Measurements from ENCODE around the gene IPO8.

The IPO8 gene

DNA sequence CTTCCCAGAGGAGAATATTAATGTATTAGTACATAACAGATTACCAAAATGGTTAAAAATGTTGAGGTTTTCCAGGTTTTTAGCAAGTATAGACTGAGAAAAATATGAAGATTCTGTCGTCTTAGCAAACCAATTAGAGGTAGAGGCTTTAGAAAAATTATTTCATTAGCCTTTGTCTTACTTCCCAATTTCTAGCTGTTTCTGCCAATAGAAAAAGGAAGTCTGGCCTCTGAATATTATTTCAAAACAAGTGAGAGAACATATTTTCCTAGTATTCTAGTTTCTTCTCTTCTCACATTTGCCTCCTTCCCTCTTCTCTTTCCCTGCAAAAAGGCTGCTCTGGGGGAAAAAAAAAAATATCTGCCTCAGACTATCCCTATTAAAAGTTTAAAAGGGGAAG lies 16.4 kb downstream of the IPO8 start:
- Histone ChIP-seq H3K4me3 (ENCODE audit: low read depth in 1 of 2, low read length in 2 of 2) (no peak overlapping the region), H3K9ac (ENCODE audit: low read length) (no peak overlapping the region), H3K9me3 (ENCODE audit: low read length) (no peaks in the 10 kb centered on the region), H3K27ac (ENCODE audit: low read depth, low read length) (no peak overlapping the region), H3K4me1 (ENCODE audit: insufficient read depth, low read length) (no peaks in the 10 kb centered on the region), H3K27me3 (ENCODE audit: control insufficient read depth in 1 of 2, insufficient read depth in 2 of 2, low read length in 2 of 2) (no peaks in the 10 kb centered on the region), H3K36me3 (ENCODE audit: insufficient read depth, low read length) (peaks cover 54% of the 10 kb centered on the region)

GRCh38 chr12:30678221-30678620 lies 17.4 kb downstream of the IPO8 start:
- Histone ChIP-seq H3K9ac (ENCODE audit: low read length) (no peak overlapping the region), H3K27me3 (ENCODE audit: control insufficient read depth in 1 of 2, insufficient read depth in 2 of 2, low read length in 2 of 2) (no peaks in the 10 kb centered on the region), H3K27ac (ENCODE audit: low read depth, low read length) (no peak overlapping the region), H3K9me3 (ENCODE audit: low read length) (no peaks in the 10 kb centered on the region), H3K4me1 (ENCODE audit: insufficient read depth, low read length) (no peaks in the 10 kb centered on the region), H3K4me3 (ENCODE audit: low read depth in 1 of 2, low read length in 2 of 2) (no peak overlapping the region), H3K36me3 (ENCODE audit: insufficient read depth, low read length) (peaks cover 53% of the 10 kb centered on the region)

DNA sequence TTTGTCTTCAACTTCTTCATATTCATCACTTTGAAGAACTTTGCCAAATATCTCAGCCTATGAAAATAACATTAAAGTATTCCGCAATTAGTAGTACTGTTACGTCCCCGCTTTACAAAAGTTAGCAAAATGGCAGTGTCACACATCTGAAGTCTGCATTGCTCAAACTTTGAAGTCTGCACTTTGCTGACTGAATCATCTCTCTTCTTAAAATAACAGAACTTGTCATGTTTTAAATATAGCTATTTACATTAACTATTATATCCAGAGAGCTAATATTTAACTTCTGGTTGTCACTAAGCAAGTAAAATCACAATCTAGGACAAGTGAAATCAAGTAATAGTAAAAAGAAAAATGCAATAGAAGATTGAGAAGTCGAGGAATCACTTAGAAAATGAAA lies 34.5 kb downstream of the IPO8 start:
- Histone ChIP-seq H3K9me3 (ENCODE audit: low read length) (no peaks in the 10 kb centered on the region), H3K27me3 (ENCODE audit: control insufficient read depth in 1 of 2, insufficient read depth in 2 of 2, low read length in 2 of 2) (no peaks in the 10 kb centered on the region), H3K9ac (ENCODE audit: low read length) (no peak overlapping the region), H3K4me1 (ENCODE audit: insufficient read depth, low read length) (no peaks in the 10 kb centered on the region), H3K27ac (ENCODE audit: low read depth, low read length) (no peak overlapping the region), H3K36me3 (ENCODE audit: insufficient read depth, low read length) (peaks cover 45% of the 10 kb centered on the region), H3K4me3 (ENCODE audit: low read depth in 1 of 2, low read length in 2 of 2) (no peak overlapping the region)

DNA sequence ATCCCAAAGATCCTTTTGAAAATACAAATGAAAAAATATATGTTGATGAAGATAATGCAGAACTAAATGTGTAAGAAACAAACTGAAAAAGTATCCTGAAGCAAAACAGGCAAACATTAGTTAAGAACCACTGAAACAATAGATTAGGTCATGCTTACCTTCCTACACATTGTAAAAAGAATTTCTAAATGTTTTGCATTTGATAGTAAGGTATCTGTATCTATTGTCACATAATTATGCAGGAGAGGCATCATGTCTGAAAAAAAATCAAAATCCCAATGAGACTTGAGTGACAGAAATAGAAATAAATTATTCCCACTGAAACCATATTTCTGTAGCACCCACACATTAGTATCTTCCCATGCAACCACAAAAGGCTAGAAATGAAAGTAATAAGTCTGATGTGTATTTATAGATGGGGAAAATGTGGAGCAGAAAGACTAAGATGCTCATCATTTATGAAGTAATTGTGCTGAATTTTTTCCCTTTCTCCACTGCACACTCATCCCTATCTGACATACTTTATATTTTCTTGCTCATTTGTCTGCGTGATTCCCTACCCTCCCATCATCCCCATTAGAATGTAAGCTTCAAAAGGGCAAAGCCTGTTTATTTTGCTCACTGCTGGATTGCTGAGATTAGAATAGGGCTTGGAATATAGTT lies 43.5 kb downstream of the IPO8 start:
- Histone ChIP-seq H3K4me3 (ENCODE audit: low read depth in 1 of 2, low read length in 2 of 2) (no peak overlapping the region), H3K9ac (ENCODE audit: low read length) (no peak overlapping the region), H3K27me3 (ENCODE audit: control insufficient read depth in 1 of 2, insufficient read depth in 2 of 2, low read length in 2 of 2) (no peaks in the 10 kb centered on the region), H3K27ac (ENCODE audit: low read depth, low read length) (no peak overlapping the region), H3K4me1 (ENCODE audit: insufficient read depth, low read length) (no peaks in the 10 kb centered on the region), H3K9me3 (ENCODE audit: low read length) (no peaks in the 10 kb centered on the region), H3K36me3 (ENCODE audit: insufficient read depth, low read length) (peaks cover 5% of the 10 kb centered on the region)

DNA sequence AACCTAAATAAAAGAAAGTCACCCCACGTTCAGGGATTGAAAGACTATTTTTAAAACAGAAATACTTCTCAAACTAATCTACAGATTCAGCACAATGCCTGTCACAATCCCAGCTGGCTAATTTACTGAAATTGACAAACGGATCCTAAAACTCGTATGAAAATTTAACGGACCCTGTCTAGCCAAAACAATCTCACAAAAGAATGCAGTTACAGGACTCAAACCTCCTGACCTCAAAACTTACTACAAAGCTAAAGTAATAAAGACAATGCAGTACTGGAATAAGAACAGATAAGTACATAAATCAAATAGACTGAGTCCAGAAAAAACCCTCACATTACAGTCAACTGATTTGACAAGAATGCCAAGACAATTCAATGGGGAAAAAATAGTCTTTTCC lies 48.8 kb downstream of the IPO8 start:
- Histone ChIP-seq H3K27me3 (ENCODE audit: control insufficient read depth in 1 of 2, insufficient read depth in 2 of 2, low read length in 2 of 2) (no peaks in the 10 kb centered on the region), H3K4me1 (ENCODE audit: insufficient read depth, low read length) (no peaks in the 10 kb centered on the region), H3K36me3 (ENCODE audit: insufficient read depth, low read length) (peaks cover 10% of the 10 kb centered on the region), H3K4me3 (ENCODE audit: low read depth in 1 of 2, low read length in 2 of 2) (no peak overlapping the region), H3K27ac (ENCODE audit: low read depth, low read length) (no peak overlapping the region), H3K9ac (ENCODE audit: low read length) (no peak overlapping the region), H3K9me3 (ENCODE audit: low read length) (no peaks in the 10 kb centered on the region)

- no peaks in the 10 kb centered on the region for H3K9me3 ChIP-seq (ENCODE audit: low read length)
- no peak overlapping the region for H3K27ac ChIP-seq (ENCODE audit: low read depth, low read length)
- no peaks in the 10 kb centered on the region for H3K27me3 ChIP-seq (ENCODE audit: control insufficient read depth in 1 of 2, insufficient read depth in 2 of 2, low read length in 2 of 2)
- H3K9ac ChIP-seq (ENCODE audit: low read length): no peak overlapping the region
- H3K4me1 ChIP-seq (ENCODE audit: insufficient read depth, low read length): no peaks in the 10 kb centered on the region
- H3K36me3 ChIP-seq (ENCODE audit: insufficient read depth, low read length): peaks cover 15% of the 10 kb centered on the region
- no peak overlapping the region for H3K4me3 ChIP-seq (ENCODE audit: low read depth in 1 of 2, low read length in 2 of 2)
Measured at GRCh38 chr12:30643366-30643765, 52.3 kb downstream of the IPO8 start.

DNA sequence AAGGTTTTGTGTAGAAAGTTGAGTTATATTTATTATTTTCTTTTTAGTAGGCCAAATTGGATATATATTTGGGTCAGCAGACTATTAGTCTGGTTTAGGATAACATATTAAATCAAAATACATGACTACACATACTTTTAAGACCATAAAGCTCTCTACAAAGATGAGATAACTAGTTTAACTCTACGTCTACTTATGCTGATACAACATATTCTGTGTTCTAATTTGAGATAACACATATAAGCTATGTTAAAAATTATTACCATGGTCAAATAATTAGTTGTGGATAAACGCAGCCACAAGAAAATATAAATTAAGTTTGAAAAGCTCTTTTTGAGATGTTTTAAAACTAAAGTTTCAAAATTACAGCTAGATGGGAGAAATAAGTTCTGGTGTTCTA lies 55.3 kb downstream of the IPO8 start:
- Histone ChIP-seq H3K27ac (ENCODE audit: low read depth, low read length) (no peak overlapping the region), H3K4me1 (ENCODE audit: insufficient read depth, low read length) (no peaks in the 10 kb centered on the region), H3K36me3 (ENCODE audit: insufficient read depth, low read length) (peaks cover 23% of the 10 kb centered on the region), H3K27me3 (ENCODE audit: control insufficient read depth in 1 of 2, insufficient read depth in 2 of 2, low read length in 2 of 2) (no peaks in the 10 kb centered on the region), H3K9ac (ENCODE audit: low read length) (no peak overlapping the region), H3K9me3 (ENCODE audit: low read length) (no peaks in the 10 kb centered on the region), H3K4me3 (ENCODE audit: low read depth in 1 of 2, low read length in 2 of 2) (no peak overlapping the region)

GRCh38 chr12:30635385-30635784 lies 60.3 kb downstream of the IPO8 start:
- peaks cover 42% of the 10 kb centered on the region for H3K36me3 ChIP-seq (ENCODE audit: insufficient read depth, low read length)

DNA sequence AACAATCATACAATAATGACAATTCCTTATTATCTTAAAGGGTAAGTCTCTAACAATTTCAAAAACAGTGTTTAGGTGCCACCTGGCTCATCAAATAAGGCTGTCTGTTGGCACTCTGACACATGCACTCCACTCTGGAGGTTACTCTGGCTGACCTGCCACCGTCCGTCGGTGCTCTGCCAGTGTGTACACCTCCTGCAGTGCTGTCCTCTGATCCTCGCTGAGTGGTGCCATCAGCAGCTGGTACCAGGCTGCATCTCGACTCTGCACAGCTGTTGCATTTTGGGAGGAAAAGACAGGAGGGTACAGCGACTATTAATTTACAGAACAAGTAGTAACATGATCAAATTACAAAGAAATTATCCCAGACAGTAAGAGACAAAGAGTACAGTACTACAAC lies 63.9 kb downstream of the IPO8 start:
- no peak overlapping the region for H3K27ac ChIP-seq (ENCODE audit: low read depth, low read length)
- no peaks in the 10 kb centered on the region for H3K4me1 ChIP-seq (ENCODE audit: insufficient read depth, low read length)
- no peaks in the 10 kb centered on the region for H3K9me3 ChIP-seq (ENCODE audit: low read length)
- H3K36me3 ChIP-seq (ENCODE audit: insufficient read depth, low read length): peaks cover 47% of the 10 kb centered on the region
- H3K27me3 ChIP-seq (ENCODE audit: control insufficient read depth in 1 of 2, insufficient read depth in 2 of 2, low read length in 2 of 2): no peaks in the 10 kb centered on the region
- no peak overlapping the region for H3K4me3 ChIP-seq (ENCODE audit: low read depth in 1 of 2, low read length in 2 of 2)
- H3K9ac ChIP-seq (ENCODE audit: low read length): no peak overlapping the region

More at GRCh38 chr12:30635385-30635784, 60.3 kb downstream of the IPO8 start:
- Histone ChIP-seq H3K9me3 (ENCODE audit: low read length) (no peaks in the 10 kb centered on the region), H3K27me3 (ENCODE audit: control insufficient read depth in 1 of 2, insufficient read depth in 2 of 2, low read length in 2 of 2) (no peaks in the 10 kb centered on the region), H3K4me3 (ENCODE audit: low read depth in 1 of 2, low read length in 2 of 2) (no peak overlapping the region), H3K9ac (ENCODE audit: low read length) (no peak overlapping the region), H3K27ac (ENCODE audit: low read depth, low read length) (no peak overlapping the region), H3K4me1 (ENCODE audit: insufficient read depth, low read length) (no peaks in the 10 kb centered on the region)

GRCh38 chr12:30630979-30631285 lies 64.7 kb downstream of the IPO8 start:
- H3K4me3 ChIP-seq (ENCODE audit: low read depth in 1 of 2, low read length in 2 of 2): no peak overlapping the region
- H3K4me1 ChIP-seq (ENCODE audit: insufficient read depth, low read length): no peaks in the 10 kb centered on the region
- H3K27me3 ChIP-seq (ENCODE audit: control insufficient read depth in 1 of 2, insufficient read depth in 2 of 2, low read length in 2 of 2): no peaks in the 10 kb centered on the region
- H3K27ac ChIP-seq (ENCODE audit: low read depth, low read length): no peak overlapping the region
- H3K9me3 ChIP-seq (ENCODE audit: low read length): no peaks in the 10 kb centered on the region
- H3K36me3 ChIP-seq (ENCODE audit: insufficient read depth, low read length): peaks cover 42% of the 10 kb centered on the region
- H3K9ac ChIP-seq (ENCODE audit: low read length): no peak overlapping the region

DNA sequence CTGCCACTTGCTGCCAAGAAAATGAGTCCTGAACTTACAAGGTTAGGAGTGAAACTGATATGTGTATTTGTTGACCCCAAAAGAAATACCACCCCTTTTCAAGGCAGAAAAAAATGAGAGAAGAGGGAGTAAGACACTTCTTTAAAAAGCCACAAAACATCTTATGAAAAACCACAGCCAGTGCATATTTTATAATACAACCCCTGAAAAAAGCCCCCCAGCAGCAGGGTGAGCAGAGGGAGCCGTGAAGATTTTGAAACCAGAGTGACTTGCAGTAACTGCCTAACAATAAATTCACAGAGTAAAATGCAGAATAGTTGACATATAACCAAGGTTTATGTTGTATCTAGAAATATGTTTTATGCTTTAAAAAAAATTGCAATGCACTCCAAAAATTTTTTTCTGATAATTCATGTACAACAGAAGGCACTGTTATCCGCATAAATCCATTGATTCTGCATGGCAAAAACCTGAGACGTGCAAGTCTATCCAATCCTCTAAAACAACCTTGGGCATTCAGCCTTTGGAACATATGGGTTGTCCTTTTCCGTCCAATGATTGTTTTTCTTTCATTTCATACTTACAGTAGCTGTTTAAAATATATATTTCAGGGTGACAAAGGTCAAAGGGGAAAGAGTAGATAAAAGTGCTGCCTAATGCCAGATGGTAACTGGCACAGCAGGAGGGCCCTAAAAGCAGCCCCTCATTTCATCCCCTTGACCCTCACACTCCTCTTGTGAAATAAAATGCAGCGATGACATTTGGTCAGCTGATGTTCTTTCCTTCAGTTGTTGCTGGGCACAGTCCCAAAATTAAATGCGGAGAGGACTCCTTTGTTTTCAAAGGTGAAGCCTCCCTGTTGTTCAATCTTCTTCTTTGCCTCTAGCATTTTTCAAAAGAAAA lies 65.3 kb downstream of the IPO8 start:
- H3K4me3 ChIP-seq (ENCODE audit: low read depth in 1 of 2, low read length in 2 of 2): no peak overlapping the region
- H3K36me3 ChIP-seq (ENCODE audit: insufficient read depth, low read length): peaks cover 42% of the 10 kb centered on the region
- no peak overlapping the region for H3K27ac ChIP-seq (ENCODE audit: low read depth, low read length)

DNA sequence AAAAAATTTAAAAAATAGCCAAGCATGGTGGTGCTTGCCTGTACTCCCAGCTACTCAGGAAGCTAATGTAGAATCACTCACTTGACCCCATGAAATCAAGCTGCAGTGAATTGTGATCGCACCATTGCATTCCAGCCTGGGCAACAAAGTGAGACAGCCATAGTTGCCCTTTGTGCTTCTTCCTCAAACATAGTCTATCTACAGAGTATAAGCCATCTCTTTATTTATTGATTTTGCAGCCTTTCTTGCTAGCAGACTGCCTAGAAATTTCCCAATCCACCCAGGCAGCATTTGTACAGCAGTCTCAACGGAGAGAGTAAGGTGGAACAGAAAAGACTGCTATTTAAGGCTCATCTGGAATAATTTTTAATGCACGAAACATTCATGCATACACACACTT lies 68.8 kb downstream of the IPO8 start:
- Histone ChIP-seq H3K4me3 (ENCODE audit: low read depth in 1 of 2, low read length in 2 of 2) (no peak overlapping the region), H3K27me3 (ENCODE audit: control insufficient read depth in 1 of 2, insufficient read depth in 2 of 2, low read length in 2 of 2) (no peaks in the 10 kb centered on the region), H3K4me1 (ENCODE audit: insufficient read depth, low read length) (no peaks in the 10 kb centered on the region), H3K27ac (ENCODE audit: low read depth, low read length) (no peak overlapping the region), H3K36me3 (ENCODE audit: insufficient read depth, low read length) (peaks cover 27% of the 10 kb centered on the region), H3K9ac (ENCODE audit: low read length) (no peak overlapping the region), H3K9me3 (ENCODE audit: low read length) (no peaks in the 10 kb centered on the region)

More for the DNA sequence above, 65.3 kb downstream of the IPO8 start:
- H3K9ac ChIP-seq (ENCODE audit: low read length): no peak overlapping the region
- H3K27me3 ChIP-seq (ENCODE audit: control insufficient read depth in 1 of 2, insufficient read depth in 2 of 2, low read length in 2 of 2): no peaks in the 10 kb centered on the region
- H3K4me1 ChIP-seq (ENCODE audit: insufficient read depth, low read length): no peaks in the 10 kb centered on the region
- H3K9me3 ChIP-seq (ENCODE audit: low read length): no peaks in the 10 kb centered on the region
